GM19240 (cell line): Measurements from ENCODE around the gene RSAD2.
"Not testable (repeated sequence)": the region's sequence is repeated elsewhere in the genome, so short reads cannot be mapped to it uniquely, and the experiment has no call there.

Source experiments
- DNase-seq: peaks from one replicate; pipeline ENCODE4 v3.0.0; 2011; ENCODE audit warnings: low spot score; ENCODE audit not compliant: insufficient read length

RSAD2 gene

DNA sequence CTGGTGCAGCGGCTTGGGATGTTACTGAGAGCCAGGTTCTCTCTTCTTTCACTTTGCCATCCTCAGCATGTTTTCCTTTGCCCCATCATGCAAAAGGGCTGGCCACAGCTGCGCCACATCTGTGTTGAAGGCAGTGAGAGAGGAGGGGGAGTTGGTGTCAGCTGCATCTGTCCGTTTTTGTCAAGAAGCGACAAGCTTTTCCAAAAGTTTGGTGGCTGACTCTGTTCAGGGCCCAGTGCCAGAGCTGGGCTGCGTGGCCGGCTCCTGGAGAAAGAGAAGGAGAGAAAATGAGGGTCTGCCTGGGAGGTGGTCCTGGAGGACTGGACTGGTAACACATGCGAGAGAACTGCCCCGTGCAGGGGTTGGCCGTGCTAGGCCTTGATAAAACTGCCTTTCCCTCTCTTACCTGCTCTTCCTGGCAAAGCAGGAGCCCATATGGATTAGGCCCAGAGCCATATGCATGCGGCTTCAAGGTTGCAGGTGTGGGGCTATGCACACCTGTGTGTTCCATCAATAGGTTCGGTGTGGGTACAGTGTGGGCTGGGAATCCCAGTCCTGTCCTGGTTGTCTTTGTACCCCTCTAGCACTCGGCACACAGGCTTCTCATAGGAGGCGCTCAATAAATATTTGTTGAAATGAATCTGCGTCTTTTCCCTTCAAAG lies 48.6 kb downstream of the RSAD2 start:
- no peak for DNase-seq

- no peak for DNase-seq
Measured at GRCh38 chr2:6927186-6927585, 49.6 kb downstream of the RSAD2 start.

GRCh38 chr2:6927753-6928152 lies 50.2 kb downstream of the RSAD2 start:
- DNase-seq = no peak

- no peak for DNase-seq
Measured at GRCh38 chr2:6928452-6928851, 50.9 kb downstream of the RSAD2 start.

- DNase-seq = no peak
Measured at GRCh38 chr2:6929196-6929819, 51.7 kb downstream of the RSAD2 start.

DNA sequence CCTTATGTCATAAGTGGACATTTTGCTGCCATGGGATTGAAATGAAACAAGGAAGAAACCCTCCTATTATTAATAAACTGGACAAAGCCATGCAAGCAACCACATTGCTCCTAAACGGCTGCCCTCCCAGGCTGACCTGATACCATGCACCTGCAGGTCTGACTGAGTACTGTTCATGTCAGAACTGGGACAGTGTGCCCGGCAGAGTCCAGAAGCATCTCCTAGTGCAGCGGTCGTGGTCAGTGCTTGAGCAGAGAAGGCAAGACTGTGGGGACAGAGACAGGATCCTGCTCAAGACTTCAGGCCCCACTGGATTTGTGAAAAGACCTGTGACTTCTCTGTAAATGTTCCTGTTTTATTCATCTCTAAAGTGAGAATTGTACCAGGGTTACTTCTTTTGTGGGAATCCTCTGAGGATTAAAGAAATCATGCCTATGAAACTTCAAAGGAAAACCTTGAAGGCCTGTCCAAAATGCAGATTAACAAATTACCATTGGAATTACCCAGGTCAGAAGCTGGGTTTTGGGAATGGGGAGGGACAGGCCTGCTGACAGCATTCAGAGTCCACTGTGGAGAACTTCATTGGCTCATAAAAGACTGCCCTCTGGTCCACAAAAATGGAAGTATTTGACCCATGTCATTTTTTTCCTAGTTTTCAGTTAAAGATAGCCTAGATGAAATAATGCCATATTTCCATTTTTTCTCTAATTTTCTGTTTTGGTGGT lies 53.5 kb downstream of the RSAD2 start:
- DNase-seq = no peak

DNA sequence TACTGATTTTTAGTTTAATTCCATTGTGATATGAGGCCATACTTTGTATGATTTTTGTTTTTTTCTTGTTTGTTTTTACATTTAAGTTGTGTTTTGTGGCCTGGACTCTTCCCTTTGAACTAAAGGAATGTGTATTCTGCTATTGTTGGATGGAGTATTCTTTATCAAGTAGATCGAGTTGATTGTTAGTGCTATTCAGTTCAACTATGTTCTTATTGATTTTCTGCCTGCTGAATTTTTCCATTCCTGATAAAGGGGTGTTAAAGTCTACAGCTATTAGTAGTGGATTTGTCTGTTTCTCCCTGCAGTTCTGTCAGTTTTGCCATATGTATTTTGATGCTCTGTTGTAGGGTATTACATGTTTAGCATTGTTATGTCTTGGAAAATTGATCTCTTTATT lies 54.2 kb downstream of the RSAD2 start:
- DNase-seq = no peak

DNA sequence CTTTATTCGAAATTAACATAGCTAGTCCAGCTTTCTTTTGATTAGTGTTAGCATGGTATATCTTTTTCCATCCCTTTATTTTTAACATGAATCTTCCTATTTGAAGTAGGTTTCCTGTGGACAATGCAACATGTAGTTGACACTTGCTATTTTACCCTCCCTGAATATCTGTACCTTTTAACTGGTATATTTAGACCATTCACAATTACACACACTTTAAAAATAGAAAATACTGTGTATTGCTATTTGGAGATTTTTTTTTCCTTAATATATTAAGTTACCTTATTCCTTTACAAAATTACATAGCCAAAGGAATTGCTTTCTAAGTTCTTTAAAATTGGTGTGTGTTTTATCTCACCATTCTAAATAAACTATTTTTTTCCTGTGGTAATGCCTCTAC lies 54.6 kb downstream of the RSAD2 start:
- no peak for DNase-seq

DNA sequence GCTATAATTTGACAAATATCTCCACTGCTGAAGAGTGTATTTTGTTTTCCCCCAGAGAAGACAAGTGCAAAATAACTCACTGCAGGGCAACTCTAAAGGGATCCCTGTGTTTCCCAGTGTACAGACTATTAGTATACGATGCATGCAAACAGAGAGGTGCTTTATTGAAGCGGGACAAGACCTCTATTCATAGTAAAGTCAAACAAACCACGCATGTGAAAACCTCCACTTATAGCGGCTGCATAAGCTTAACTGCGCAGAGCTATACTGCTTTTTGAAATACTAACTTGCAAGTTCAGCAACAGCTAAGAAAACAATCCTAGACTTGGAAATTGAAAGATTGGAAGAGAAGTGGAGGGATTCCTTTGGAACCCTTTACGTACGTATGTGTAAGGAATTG lies 55.3 kb downstream of the RSAD2 start:
- no peak for DNase-seq

DNA sequence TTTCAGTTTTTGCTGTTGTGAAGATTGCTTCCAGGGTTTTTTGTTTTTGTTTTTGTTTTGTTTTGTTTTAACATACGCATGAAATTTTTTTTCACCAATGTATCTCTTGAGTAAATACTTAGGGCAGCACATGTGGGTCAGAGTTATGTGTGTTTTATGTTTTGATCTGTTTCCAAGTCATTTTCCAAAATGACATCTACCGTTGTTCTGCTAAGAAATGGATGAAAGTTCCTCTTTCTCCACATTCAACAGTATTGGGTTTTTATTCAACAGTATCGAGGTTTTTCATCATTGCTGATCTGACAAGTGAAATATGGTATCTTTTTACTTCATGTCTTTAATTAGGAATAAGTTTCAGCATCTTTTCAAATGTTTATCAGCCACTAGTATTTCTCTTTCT lies 56.3 kb downstream of the RSAD2 start:
- no peak for DNase-seq

- no peak for DNase-seq
Measured at GRCh38 chr2:6934345-6934744, 56.8 kb downstream of the RSAD2 start.

- no peak for DNase-seq
Measured at GRCh38 chr2:6934758-6935651, 57.4 kb downstream of the RSAD2 start.

DNA sequence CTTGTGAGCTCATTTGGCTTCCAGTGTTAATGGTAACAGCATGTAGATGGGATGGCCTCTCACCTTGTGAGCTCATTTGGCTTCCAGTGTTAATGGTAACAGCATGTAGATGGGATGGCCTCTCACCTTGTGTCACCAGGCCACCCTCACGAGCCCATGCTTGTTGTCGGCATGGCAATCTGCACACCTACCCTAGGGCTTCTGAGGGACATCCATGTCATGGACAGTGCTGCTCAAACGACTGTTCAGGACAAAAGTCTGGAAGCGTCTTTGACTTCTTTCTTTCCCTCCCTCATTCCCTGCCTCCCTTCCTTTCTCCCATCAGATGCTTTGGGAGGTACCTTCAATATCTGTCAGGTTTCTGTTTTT lies 58.1 kb downstream of the RSAD2 start:
- DNase-seq = not testable (repeated sequence)

GRCh38 chr2:6937157-6937556 lies 59.6 kb downstream of the RSAD2 start:
- no peak for DNase-seq

DNA sequence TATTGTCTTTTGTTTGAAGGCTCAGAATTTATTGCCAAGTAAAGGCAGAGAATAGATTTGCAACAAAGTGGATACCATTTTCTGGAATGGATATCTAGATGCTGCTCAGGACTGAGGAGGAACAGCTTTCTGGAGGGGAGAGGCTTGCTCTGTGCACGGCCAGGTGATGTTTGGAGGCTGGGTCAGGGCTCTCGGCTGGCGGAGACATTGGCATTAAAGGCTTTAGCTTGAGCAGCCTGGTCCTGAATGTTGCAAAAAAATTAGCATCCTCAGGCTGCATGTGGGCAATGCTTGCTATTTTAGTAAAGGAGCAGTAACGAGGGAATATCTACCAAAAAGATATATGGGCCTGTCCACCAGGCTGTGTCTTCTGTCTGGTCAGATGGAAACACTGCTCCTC lies 60.0 kb downstream of the RSAD2 start:
- no peak for DNase-seq

- DNase-seq = no peak
Measured at GRCh38 chr2:6939071-6939470, 61.5 kb downstream of the RSAD2 start.

GRCh38 chr2:6940820-6941219 lies 63.2 kb downstream of the RSAD2 start:
- no peak for DNase-seq

DNA sequence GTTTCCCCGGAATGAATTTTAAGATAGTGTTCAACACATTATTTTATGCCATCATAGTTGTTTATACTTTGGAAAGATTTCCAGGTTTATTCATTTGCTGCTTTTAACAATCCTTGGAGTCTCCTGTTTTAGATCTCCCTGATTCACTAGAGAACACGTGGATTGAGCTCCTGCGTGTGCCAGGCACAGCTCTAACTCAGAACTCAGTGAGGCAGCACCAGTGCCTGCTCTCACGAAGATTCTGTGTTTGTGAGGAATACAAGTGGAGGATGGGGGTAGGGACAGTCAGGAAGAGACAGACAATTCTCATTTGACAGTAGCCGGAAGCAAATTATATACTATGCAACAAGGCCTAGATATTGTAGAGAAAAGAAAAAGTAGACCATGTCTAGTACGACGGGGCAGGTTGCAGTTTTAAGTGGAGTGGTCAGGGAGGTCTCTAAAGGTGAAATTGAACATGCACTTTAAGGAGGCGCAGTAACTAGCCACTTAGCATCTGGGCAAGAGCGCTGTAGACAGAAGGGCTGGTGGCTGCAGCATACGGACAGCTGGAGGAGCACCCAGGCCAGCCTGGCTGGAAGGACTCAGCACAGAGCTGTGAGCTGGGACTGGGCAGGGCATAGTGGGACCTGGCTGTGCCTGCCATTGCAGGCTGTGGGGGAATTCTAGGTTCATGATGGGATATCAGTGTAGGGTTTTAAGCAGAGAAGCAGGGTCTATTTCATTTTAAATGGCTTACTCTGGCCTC lies 63.9 kb downstream of the RSAD2 start:
- no peak for DNase-seq

GRCh38 chr2:6942848-6943247 lies 65.3 kb downstream of the RSAD2 start:
- DNase-seq = no peak

- DNase-seq = no peak
Measured at GRCh38 chr2:6943523-6943922, 65.9 kb downstream of the RSAD2 start.

GRCh38 chr2:6943971-6944370 lies 66.4 kb downstream of the RSAD2 start:
- no peak for DNase-seq
